CD4-positive, CD25-positive, alpha-beta regulatory T cell (primary cell): Measurements from ENCODE around the gene BANF1. TPM values are rescaled to one million over a fixed set of nuclear protein-coding genes. Genes with fewer than 3 reads are reported as not detected.
A peak's percentile ranks its signal among the peaks of the same experiment; 100 is the strongest.

Experiments
- ATAC-seq, 2 donors: fragments of 150-1000 bp; cut with Tn5 transposase; one replicate each; pipeline ENCODE4 v1.10.0; 2021; ENCODE audit warnings: low read depth in 2 of 2, moderate number of reproducible peaks in 2 of 2, moderate library complexity in 1 of 2
- DNase-seq, 3 donors: peaks; one replicate each; pipeline versions ENCODE4 v3.0.0 to v3.0.0-alpha.2; 2012 to 2022; ENCODE audit warnings: mixed read lengths in 1 of 3
- H3K27ac ChIP-seq: one replicate; pipeline ENCODE4 v1.7.0; 2013; ENCODE audit warnings: mild to moderate bottlenecking, low read length; ENCODE audit not compliant: insufficient read depth, poor library complexity, severe bottlenecking
- H3K27me3 ChIP-seq: one replicate; pipeline ENCODE4 v1.7.0; 2013; ENCODE audit warnings: low read length; ENCODE audit not compliant: control insufficient read depth, insufficient read depth
- H3K36me3 ChIP-seq: one replicate; pipeline ENCODE4 v1.7.0; 2013; ENCODE audit warnings: mild to moderate bottlenecking, low read length, moderate library complexity; ENCODE audit not compliant: control insufficient read depth, insufficient read depth
- H3K4me1 ChIP-seq: 2 replicates; pipeline ENCODE4 v1.7.0; 2013; ENCODE audit warnings: mild to moderate bottlenecking, low read length; ENCODE audit not compliant: insufficient read depth, control insufficient read depth, poor library complexity, severe bottlenecking
- H3K4me3 ChIP-seq: one replicate; pipeline ENCODE4 v1.7.0; 2013; ENCODE audit warnings: low read depth, mild to moderate bottlenecking, low read length, moderate library complexity
- H3K9me3 ChIP-seq, 2 experiments: 1 replicate in 1 of 2; 2 replicates in 1 of 2; pipeline ENCODE4 v1.7.0; 2013; ENCODE audit warnings: low read length in 2 of 2, mild to moderate bottlenecking in 1 of 2, moderate library complexity in 1 of 2; ENCODE audit not compliant: control insufficient read depth in 2 of 2
- H3K27ac Mint-ChIP-seq, 3 donors: one replicate each; pipeline ENCODE4 v1.8.0; 2020 to 2022; ENCODE audit warnings: mild to moderate bottlenecking in 3 of 3, mixed read lengths in 3 of 3, moderate library complexity in 2 of 3
- H3K27me3 Mint-ChIP-seq: one replicate; pipeline ENCODE4 v1.8.0; 2022; ENCODE audit warnings: mild to moderate bottlenecking, mixed read lengths
- H3K36me3 Mint-ChIP-seq: one replicate; pipeline ENCODE4 v1.8.0; 2020; ENCODE audit warnings: mixed read lengths
- H3K4me1 Mint-ChIP-seq, 4 donors: one replicate each; pipeline ENCODE4 v1.8.0; 2020 to 2022; ENCODE audit warnings: mixed read lengths in 4 of 4, mild to moderate bottlenecking in 1 of 4
- H3K4me3 Mint-ChIP-seq, 4 donors: one replicate each; pipeline ENCODE4 v1.8.0; 2020 to 2022; ENCODE audit warnings: mild to moderate bottlenecking in 4 of 4, mixed read lengths in 4 of 4, moderate library complexity in 3 of 4
- H3K9me3 Mint-ChIP-seq, 7 donors: one replicate each; pipeline ENCODE4 v1.8.0; 2020 to 2022; ENCODE audit warnings: mixed read lengths in 7 of 7, mild to moderate bottlenecking in 3 of 7, moderate library complexity in 2 of 7
- polyA plus RNA-seq, 4 donors: library from polyadenylated mRNA; unstranded; fragments of 300-500 nt; fragmentation: Illumina TruSeq; gene quantifications; one replicate each; pipeline ENCODE4 v1.2.3, GENCODE V29; 2021
- total RNA-seq: library from RNA; stranded (reverse); gene quantifications from one replicate; pipeline ENCODE4 v1.2.3, GENCODE V29; 2022

The BANF1 gene
- total and polyA plus RNA-seq, 5 donors from 2014 or later: 41.8 to 170 (median 147) TPM

GRCh38 chr11:66048547-66049323 is 46.4 kb downstream of the BANF1 start, which contains the start of gene GAL3ST3:
Gene GAL3ST3, minus strand, starts transcription at chr11:66049161. Its CDS starts 3,746 bp downstream, at chr11:66045415.
- no peak within 1 kb of the TSS for H3K27ac ChIP-seq
- peak within 1 kb of the TSS in 2 of 4 donors; percentile 29 to 90 for H3K4me3 Mint-ChIP-seq
- no peaks in the 10 kb centered on the region for H3K9me3 ChIP-seq
- no peaks in the 10 kb centered on the region for H3K36me3 ChIP-seq
- ATAC-seq: no peak
- H3K27ac Mint-ChIP-seq: peak within 1 kb of the TSS in 1 of 3 donors; percentile 9
- no peak within 1 kb of the TSS for H3K4me3 ChIP-seq
- H3K9me3 Mint-ChIP-seq: peaks cover 0 to 2% (median 0%) of the 10 kb centered on the region in 7 donors
- no peaks in the 10 kb centered on the region for H3K27me3 ChIP-seq
- peaks cover 34% of the 10 kb centered on the region for H3K4me1 ChIP-seq
- peaks cover 10 to 49% (median 24%) of the 10 kb centered on the region in 4 donors for H3K4me1 Mint-ChIP-seq
- peaks cover 9% of the 10 kb centered on the region for H3K36me3 Mint-ChIP-seq
- DNase-seq: no peak
- H3K27me3 Mint-ChIP-seq: peaks cover 22% of the 10 kb centered on the region

DNA sequence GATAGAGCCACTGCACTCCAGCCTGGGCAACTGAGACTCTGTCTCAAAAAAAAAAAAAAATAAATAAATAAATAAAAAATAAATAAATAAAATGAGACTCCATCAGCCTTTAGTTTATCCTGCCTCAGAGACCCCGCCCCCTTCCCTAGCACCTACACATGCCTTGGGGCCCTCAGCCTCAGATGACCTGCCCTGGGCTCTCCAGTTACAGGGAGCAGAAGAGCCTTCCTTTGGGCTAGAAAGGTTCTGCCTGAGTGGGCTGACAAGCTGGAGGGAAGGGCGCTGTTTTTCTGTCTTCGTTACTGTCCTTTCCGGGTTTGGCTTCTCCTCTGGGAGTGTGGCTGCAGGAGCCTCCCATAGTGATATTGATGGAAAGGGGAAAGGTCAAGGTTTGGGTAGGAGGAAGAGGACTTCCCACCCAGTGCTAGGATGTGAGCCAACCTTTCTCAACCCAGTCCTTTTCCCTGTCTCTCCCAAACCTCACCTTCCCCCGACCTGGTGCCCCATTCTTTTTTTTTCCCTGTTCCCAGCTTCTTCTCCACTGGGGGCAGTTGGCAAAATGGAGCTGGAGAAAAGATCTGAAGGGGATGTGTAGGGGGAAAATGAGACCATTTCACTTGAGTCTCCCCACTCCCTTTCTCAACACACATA is 48.4 kb downstream of the BANF1 start:
- DNase-seq (no peak), ATAC-seq (no peak)
- Histone ChIP-seq H3K4me3 (peak overlapping the region; percentile 51), H3K4me1 (peaks cover 27% of the 10 kb centered on the region), H3K27me3 (no peaks in the 10 kb centered on the region), H3K9me3 (no peaks in the 10 kb centered on the region), H3K36me3 (peaks cover 14% of the 10 kb centered on the region), H3K27ac (peak overlapping the region; percentile 86)
- Mint-ChIP-seq H3K4me1 (peaks cover 10 to 46% (median 19%) of the 10 kb centered on the region in 4 donors), H3K27ac (peak overlapping the region in 2 of 3 donors; percentile 93 to 99), H3K4me3 (peak overlapping the region; percentile 65 to 100 (median 94)), H3K36me3 (peaks cover 18% of the 10 kb centered on the region), H3K27me3 (peaks cover 18% of the 10 kb centered on the region), H3K9me3 (peaks cover 0 to 2% (median 0%) of the 10 kb centered on the region in 7 donors)

- H3K27me3 ChIP-seq: no peaks in the 10 kb centered on the region
- ATAC-seq (no peak), DNase-seq (no peak)
- H3K27me3 Mint-ChIP-seq: peaks cover 18% of the 10 kb centered on the region
- H3K27ac ChIP-seq: peak overlapping the region; percentile 86
- H3K4me3 ChIP-seq: peak overlapping the region; percentile 51
- peak overlapping the region; percentile 65 to 100 (median 94) for H3K4me3 Mint-ChIP-seq
- H3K36me3 ChIP-seq: peaks cover 21% of the 10 kb centered on the region
- H3K27ac Mint-ChIP-seq: peak overlapping the region in 2 of 3 donors; percentile 93 to 99
- H3K9me3 ChIP-seq: no peaks in the 10 kb centered on the region
- H3K36me3 Mint-ChIP-seq: peaks cover 18% of the 10 kb centered on the region
- peaks cover 10 to 44% (median 17%) of the 10 kb centered on the region in 4 donors for H3K4me1 Mint-ChIP-seq
- peaks cover 0 to 2% (median 0%) of the 10 kb centered on the region in 7 donors for H3K9me3 Mint-ChIP-seq
- H3K4me1 ChIP-seq: peaks cover 27% of the 10 kb centered on the region
These were observed 49.1 kb downstream of the BANF1 start for GRCh38 chr11:66051371-66051765.

DNA sequence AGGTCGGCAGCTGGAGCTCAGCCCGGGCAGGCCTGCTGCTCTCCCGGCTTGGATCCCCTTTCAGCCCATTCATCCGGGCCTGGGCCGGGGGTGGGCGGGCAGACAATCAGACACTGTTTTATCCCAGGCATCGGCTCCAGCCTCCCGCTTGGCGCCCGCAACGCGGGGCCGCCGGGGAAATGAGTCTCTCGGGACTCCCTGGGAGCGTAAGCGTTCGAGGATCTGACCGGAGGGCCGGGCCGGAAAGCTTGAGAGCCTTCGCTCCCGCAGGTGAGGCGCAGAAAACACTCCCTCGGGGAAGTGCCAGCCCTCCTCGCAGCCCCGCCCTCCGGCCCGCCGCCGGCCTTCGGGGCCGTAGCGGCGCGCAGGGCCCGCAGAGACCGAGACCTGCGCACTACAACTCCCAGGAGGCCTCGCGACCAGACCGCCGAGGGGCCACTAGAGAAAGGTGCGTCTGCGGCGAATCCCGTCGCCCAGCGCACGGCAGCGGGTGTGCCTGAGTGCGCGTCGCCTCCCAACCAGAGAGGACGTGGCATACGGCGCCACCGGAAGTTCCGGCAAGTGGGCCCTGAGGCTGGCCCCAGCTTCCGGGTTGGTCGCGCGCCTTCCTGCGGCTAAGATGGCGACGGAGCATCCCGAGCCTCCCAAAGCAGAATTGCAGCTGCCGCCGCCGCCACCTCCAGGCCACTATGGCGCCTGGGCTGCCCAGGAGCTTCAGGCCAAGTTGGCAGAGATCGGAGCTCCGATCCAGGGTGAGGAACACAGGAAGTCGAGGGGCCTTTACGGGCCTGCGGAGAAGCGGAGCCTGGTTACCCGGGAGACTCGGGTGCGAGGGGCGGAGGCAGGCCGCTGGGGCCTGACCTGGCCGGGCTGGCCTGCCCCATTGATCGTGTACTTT is 49.7 kb downstream of the BANF1 start, which contains the start of gene SF3B2:
SF3B2 (plus strand) TSS at position 599 of the 898 bp plus-strand sequence; CDS start at position 620, 21 bp downstream.
- Histone ChIP-seq H3K27me3 (no peaks in the 10 kb centered on the region), H3K36me3 (peaks cover 27% of the 10 kb centered on the region), H3K27ac (peak within 1 kb of the TSS; percentile 86), H3K4me3 (peak within 1 kb of the TSS; percentile 88), H3K9me3 (no peaks in the 10 kb centered on the region), H3K4me1 (peaks cover 27% of the 10 kb centered on the region)
- Mint-ChIP-seq H3K9me3 (peaks cover 0 to 2% (median 0%) of the 10 kb centered on the region in 7 donors), H3K27ac (peak within 1 kb of the TSS; percentile 97 to 99 (median 99)), H3K36me3 (peaks cover 21% of the 10 kb centered on the region), H3K27me3 (peaks cover 18% of the 10 kb centered on the region), H3K4me3 (peak within 1 kb of the TSS; percentile 96 to 100 (median 100)), H3K4me1 (peaks cover 10 to 44% (median 17%) of the 10 kb centered on the region in 4 donors)
- ATAC-seq (peak; percentile 97 to 99), DNase-seq (peak; percentile 95 to 99 (median 95))

DNA sequence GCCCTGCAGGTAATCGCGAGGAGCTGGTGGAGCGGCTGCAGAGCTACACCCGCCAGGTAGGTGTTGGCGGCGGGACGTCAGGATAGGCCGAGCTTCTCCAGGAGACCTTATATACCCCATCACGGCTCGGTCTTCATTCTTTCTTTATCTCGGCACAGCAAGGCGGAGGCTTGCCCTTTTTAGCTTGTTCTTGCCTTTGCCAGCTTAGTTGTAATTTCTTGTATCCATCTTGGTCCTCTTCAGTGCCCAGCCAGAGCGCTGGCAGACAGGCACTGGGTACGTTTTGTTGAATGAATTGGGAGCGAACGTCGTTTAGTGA is 50.3 kb downstream of the BANF1 start:
- H3K27me3 ChIP-seq: no peaks in the 10 kb centered on the region
- peaks cover 32% of the 10 kb centered on the region for H3K36me3 ChIP-seq
- Mint-ChIP-seq H3K4me3 (peak overlapping the region; percentile 96 to 100 (median 100)), H3K9me3 (peaks cover 0 to 2% (median 0%) of the 10 kb centered on the region in 7 donors), H3K4me1 (peaks cover 10 to 44% (median 17%) of the 10 kb centered on the region in 4 donors), H3K27ac (peak overlapping the region; percentile 97 to 99 (median 99)), H3K27me3 (peaks cover 18% of the 10 kb centered on the region), H3K36me3 (peaks cover 25% of the 10 kb centered on the region)
- H3K9me3 ChIP-seq: no peaks in the 10 kb centered on the region
- H3K4me3 ChIP-seq: peak overlapping the region; percentile 88
- H3K27ac ChIP-seq: peak overlapping the region; percentile 86
- DNase-seq: no peak
- H3K4me1 ChIP-seq: peaks cover 27% of the 10 kb centered on the region
- no peak for ATAC-seq

Other genes with a start within 250 kb of the BANF1 start
- gene AP5B1, start 221.5 kb upstream of the BANF1 start, total RNA-seq: 16.8 TPM
- gene AP5B1, start 221.5 kb upstream of the BANF1 start, polyA plus RNA-seq: 10 to 100 TPM in 1 of 4 donors, 1 to 10 TPM in 3; 7.6 to 10.8 (median 9.5) TPM
- gene OVOL1, start 215.4 kb upstream of the BANF1 start, total RNA-seq: not detected
- not detected for gene OVOL1, start 215.4 kb upstream of the BANF1 start, polyA plus RNA-seq
- gene SNX32, start 168.5 kb upstream of the BANF1 start, total RNA-seq: 0.44 TPM
- 1 to 10 TPM in 1 of 4 donors, under 1 TPM in 3; 0.32 to 1.3 (median 0.48) TPM for gene SNX32, start 168.5 kb upstream of the BANF1 start, polyA plus RNA-seq
- 737 TPM for gene CFL1, start 144.3 kb upstream of the BANF1 start, total RNA-seq
- 1,000 to 10,000 TPM; 2,250 to 3,209 (median 2,591) TPM for gene CFL1, start 144.3 kb upstream of the BANF1 start, polyA plus RNA-seq
- 51.1 TPM for gene MUS81, start 142.1 kb upstream of the BANF1 start, total RNA-seq
- 10 to 100 TPM; 22.7 to 24.6 (median 23.6) TPM for gene MUS81, start 142.1 kb upstream of the BANF1 start, polyA plus RNA-seq
- gene EFEMP2, start 129.7 kb upstream of the BANF1 start, total RNA-seq: 5.8 TPM
- gene EFEMP2, start 129.7 kb upstream of the BANF1 start, polyA plus RNA-seq: under 1 TPM; 0.21 to 0.36 (median 0.29) TPM
- 12.4 TPM for gene CTSW, start 122.7 kb upstream of the BANF1 start, total RNA-seq
- gene CTSW, start 122.7 kb upstream of the BANF1 start, polyA plus RNA-seq: 10 to 100 TPM in 3 of 4 donors, 1 to 10 TPM in 1; 3.5 to 35.9 (median 16.9) TPM
- gene FIBP, start 114.0 kb upstream of the BANF1 start, total RNA-seq: 29.8 TPM
- gene FIBP, start 114.0 kb upstream of the BANF1 start, polyA plus RNA-seq: 10 to 100 TPM; 71.0 to 81.7 (median 72.7) TPM
- 20.7 TPM for gene CCDC85B, start 111.8 kb upstream of the BANF1 start, total RNA-seq
- 10 to 100 TPM; 58.7 to 74.0 (median 63.2) TPM for gene CCDC85B, start 111.8 kb upstream of the BANF1 start, polyA plus RNA-seq
- 2.7 TPM for gene FOSL1, start 102.1 kb upstream of the BANF1 start, total RNA-seq
- not detected for gene FOSL1, start 102.1 kb upstream of the BANF1 start, polyA plus RNA-seq
- 21.6 TPM for gene C11orf68, start 83.4 kb upstream of the BANF1 start, total RNA-seq
- 10 to 100 TPM; 65.8 to 90.7 (median 85.0) TPM for gene C11orf68, start 83.4 kb upstream of the BANF1 start, polyA plus RNA-seq
- gene DRAP1, start 83.1 kb upstream of the BANF1 start, total RNA-seq: 82.8 TPM
- gene DRAP1, start 83.1 kb upstream of the BANF1 start, polyA plus RNA-seq: 100 to 1,000 TPM in 2 of 4 donors, 10 to 100 TPM in 2; 78.2 to 106 (median 91.4) TPM
- gene TSGA10IP, start 57.0 kb upstream of the BANF1 start, total RNA-seq: not detected
- gene TSGA10IP, start 57.0 kb upstream of the BANF1 start, polyA plus RNA-seq: not detected
- 94.0 TPM for gene SART1, start 40.8 kb upstream of the BANF1 start, total RNA-seq
- gene SART1, start 40.8 kb upstream of the BANF1 start, polyA plus RNA-seq: 10 to 100 TPM; 15.8 to 22.7 (median 19.8) TPM
- gene EIF1AD, start 346 bp upstream of the BANF1 start, total RNA-seq: 61.3 TPM
- 10 to 100 TPM; 16.7 to 20.7 (median 18.6) TPM for gene EIF1AD, start 346 bp upstream of the BANF1 start, polyA plus RNA-seq
- gene CST6, start 9.5 kb downstream of the BANF1 start, total RNA-seq: not detected
- not detected for gene CST6, start 9.5 kb downstream of the BANF1 start, polyA plus RNA-seq
- not detected for gene CATSPER1, start 24.0 kb downstream of the BANF1 start, total RNA-seq
- gene CATSPER1, start 24.0 kb downstream of the BANF1 start, polyA plus RNA-seq: not detected
- not detected for gene GAL3ST3, start 46.7 kb downstream of the BANF1 start, total RNA-seq
- gene GAL3ST3, start 46.7 kb downstream of the BANF1 start, polyA plus RNA-seq: not detected
- 172 TPM for gene SF3B2, start 49.9 kb downstream of the BANF1 start, total RNA-seq
- gene SF3B2, start 49.9 kb downstream of the BANF1 start, polyA plus RNA-seq: 10 to 100 TPM; 67.6 to 79.7 (median 75.2) TPM
- gene PACS1, start 67.8 kb downstream of the BANF1 start, total RNA-seq: 306 TPM
- 10 to 100 TPM; 43.8 to 57.8 (median 47.1) TPM for gene PACS1, start 67.8 kb downstream of the BANF1 start, polyA plus RNA-seq